ENCODE results near the gene DBX1.

The DBX1 gene

GRCh38 chr11:20120134-20120925, 39.9 kb downstream of the DBX1 start:
- DNase-seq = no peak

DNA sequence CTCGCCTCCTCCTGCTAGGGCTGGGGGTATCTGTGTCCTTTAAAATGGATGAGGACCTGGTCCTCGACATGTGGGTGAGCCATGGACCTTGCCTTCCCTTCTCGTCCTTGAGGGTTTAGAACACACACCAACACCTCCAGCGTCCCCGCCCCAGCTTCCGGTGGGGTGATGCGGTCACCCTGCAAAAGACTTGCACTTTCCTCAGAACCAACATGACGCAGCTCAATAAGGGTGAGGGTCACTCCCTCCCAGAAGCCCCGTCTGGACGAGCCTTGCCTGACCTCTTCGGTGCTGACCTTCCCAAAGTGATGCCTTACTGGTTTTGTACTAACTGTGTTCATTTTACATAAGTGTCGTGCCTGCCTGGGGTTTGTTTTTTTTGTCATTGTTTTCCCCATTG, 41.0 kb downstream of the DBX1 start:
- no peak for DNase-seq

DNA sequence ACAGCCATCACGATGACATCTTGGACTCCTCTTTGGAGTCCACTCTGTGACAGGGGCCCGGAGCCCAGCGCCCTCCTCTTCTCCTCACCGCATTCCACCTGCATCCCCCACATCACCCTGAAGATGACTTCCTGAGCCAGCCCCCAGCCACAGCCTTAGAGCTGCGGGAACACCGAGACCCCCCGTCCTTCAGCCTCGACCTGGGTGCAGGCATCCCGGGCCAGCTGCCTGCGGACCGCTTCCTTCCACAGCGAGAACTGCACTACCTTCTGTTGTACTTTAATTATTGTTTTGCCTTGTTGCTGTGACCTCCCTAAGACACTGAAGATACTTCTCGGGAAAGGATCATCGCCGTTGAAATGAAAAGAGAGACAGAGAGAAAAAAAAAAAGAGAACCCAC, 42.1 kb downstream of the DBX1 start:
- no peak for DNase-seq

- no peak for DNase-seq
Measured at GRCh38 chr11:20117291-20117690, 43.0 kb downstream of the DBX1 start.

DNA sequence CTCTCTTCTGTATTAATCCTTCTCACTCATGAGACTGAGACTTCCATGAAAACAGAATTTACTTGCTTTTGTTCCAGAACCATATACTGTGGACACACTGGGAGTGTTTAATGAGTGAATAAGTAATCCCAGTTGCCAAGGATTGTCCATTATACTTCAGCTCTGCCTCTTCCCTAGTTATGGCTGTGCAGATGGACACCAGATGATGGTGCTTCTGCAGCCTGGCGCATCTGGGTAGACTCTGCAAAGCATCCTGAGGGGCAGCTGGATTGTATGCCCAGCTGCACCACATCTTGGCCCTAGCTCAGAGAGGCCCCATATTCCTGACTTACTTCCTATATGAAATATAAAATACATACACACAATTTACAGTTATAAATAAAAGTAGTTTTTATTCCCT, 43.5 kb downstream of the DBX1 start:
- DNase-seq = no peak

- DNase-seq = no peak
Measured at GRCh38 chr11:20114588-20114987, 45.7 kb downstream of the DBX1 start.

DNA sequence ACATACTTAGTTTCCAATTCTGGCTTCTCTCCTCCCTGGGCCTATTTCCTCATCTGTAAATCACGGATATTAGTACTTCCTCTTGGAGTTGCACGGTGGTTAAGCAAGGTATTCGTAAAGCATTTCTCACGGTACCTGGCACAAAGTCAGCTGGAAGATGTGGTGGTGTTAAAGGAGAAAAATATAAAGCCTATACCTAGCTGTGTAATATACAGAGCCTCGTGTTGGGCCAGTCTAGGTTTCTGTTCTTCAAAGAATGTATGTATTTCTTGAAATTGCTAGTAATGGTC, 47.2 kb downstream of the DBX1 start:
- no peak for DNase-seq

DNA sequence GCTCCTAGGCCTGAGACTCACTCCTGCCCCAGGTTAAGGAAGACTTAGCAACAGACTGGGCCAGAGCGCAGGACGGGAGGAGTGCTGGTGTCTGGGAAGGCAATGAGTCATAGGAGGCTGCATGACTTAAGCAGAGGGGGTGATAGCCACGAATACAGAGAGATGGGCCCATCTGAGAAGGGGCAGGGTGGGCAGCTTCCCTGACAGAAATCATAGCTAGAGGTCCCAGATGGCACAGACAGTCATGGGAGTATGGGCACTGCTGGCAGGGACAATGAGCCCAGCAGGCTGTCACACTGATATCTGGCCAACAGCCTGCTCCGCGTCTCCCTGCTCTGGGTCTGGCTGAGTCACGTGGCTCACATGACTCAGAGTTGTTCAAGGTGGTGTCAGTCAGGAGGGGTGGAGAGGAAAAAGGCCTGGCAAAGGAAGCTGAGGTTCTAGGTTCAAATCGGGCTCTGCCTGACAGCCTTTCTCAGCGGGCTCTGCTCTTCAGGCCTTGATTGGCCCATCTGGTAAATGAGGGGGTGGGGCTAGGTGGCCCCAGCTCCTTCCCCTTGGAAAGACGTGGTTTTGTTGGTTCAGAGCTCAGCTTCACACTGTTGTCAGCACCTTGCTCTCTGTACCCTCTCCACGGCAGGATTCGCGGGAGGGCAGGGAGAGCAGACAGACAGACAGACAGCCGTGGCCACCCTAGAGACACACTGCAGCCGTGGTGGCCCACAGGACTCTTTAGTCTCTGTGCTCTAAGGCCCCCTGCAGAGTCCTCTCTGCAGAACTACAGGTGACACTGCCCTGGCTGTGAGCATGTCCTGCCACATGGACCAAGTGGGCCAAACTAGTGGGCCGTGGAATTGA, 47.8 kb downstream of the DBX1 start:
- peak; percentile 15 for DNase-seq

- no peak for DNase-seq
Measured at GRCh38 chr11:20111871-20112270, 48.4 kb downstream of the DBX1 start.

DNA sequence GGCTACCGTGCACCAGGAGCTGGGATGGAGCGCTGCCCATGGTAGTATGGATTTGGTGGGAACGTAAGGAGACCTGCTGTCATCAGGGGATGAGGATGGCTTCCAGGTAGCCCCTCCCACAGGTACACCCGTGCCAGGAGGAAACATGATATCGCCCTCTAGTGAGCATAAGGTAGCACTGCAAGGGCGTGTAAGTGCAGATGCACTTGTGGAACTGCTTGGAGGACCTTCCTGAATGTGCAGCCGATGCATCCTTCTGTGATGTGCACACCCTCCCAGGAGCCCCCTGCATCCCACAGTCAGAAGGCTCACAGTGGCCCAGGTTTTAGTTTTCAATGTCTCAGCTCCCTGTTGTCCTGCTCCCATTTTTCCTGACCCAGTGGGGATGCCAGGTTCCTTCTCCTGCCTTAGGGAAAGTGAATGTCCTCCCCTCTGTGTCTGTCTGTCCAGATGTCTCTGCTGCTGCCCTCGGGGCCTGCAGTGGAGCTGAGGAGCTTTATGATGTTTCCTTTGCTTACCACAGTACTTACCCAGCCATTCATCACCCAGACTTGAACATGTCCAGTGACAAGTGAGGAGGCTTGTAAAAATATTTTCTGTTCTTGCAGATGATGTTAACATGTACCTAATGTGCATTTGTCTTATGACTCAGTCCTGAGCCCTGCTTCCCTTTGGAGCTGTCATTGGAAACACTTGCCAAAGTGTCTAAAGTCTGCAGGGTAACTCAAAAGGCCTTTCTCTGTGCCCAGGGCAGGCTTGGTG, 49.2 kb downstream of the DBX1 start:
- peak; percentile 62 for DNase-seq

DNA sequence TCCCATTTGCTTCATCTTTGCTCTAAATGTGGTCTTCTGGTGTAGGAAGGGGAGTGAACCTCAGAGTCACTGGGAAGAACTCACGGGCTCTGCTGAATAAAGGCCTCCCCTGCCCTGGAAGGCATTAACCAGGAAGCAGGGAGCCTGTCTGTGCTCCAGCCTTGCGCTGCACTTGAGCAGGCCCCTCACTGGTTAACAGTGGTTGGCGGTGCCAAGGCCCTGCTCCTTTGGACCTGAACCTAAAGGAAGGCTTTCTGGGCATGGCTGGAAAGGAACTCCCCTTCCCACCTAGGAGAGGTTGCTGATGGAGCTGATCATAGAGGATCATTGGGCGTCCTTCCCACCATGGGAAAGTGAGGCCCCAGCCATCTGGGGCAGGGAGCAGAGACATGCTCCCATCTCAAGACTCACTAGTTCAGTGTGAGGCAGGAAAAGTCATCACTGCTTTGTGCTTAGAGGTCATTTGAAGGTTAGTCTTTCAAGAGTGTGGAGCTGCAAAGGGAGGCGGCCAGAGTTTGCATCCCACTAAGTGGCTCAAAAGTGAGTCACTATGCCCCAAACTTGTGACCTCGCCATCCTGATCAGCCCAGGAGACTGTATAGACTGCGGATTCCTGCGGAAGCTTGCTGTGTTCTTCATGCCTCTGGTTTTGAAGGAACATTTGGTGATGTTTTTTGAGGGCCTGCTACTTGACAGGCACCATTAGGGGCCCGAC, 50.4 kb downstream of the DBX1 start:
- no peak for DNase-seq
